GM19193 (cell line): ENCODE results near the gene DHCR7.

Experiments
- POLR2A ChIP-seq: IDR thresholded peaks from 4 replicates; pipeline ENCODE4 v1.6.1; 2011; ENCODE audit not compliant: insufficient read depth, insufficient read length; ENCODE audit errors: extremely low read depth

DHCR7 gene

DNA sequence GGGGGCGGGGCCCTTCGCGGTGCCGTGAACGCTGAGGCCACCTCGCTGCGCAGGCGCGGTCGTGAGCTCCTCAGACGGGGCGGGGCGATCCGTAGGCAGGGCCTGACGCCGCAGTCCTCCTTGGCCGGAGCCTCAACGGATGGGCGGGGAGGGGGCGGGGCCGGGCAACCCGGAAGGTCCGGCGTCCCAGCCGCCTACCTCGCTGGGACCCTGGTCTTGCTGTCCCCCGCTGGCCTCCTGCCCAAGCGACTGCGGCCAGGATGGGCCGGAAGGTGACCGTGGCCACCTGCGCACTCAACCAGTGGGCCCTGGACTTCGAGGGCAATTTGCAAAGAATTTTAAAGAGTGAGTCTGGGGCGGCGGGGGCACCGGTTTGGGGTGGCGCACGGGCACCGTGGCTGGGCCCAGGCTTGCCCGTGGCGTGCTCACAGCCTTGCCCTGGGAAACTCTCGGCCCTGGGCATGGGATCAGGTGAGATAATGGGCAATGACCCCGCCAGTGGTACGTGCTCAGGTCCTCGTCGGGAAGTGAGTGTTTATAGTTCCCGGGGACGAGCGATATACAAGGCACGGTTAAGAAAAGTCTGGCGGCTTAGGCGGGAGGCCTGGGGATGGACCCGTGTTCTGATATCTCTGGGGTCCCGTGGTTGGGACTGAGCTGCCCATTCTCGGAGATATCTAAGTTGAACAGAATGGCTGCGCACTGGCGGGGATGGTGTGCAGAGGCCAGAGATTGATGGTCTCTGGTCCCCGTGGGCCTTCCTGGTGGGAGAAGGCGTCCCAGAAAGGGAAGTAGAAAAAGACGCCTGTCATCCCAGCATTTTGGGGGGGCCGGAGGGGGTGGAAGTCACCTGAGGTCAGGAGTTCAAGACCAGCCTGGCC is 5.1 kb upstream of the DHCR7 start, which contains the start of gene NADSYN1:
NADSYN1 (plus strand) TSS at position 167 of the 881 bp plus-strand sequence; CDS start at position 261, 94 bp downstream.
- TF ChIP-seq POLR2A: peak; percentile 79

DNA sequence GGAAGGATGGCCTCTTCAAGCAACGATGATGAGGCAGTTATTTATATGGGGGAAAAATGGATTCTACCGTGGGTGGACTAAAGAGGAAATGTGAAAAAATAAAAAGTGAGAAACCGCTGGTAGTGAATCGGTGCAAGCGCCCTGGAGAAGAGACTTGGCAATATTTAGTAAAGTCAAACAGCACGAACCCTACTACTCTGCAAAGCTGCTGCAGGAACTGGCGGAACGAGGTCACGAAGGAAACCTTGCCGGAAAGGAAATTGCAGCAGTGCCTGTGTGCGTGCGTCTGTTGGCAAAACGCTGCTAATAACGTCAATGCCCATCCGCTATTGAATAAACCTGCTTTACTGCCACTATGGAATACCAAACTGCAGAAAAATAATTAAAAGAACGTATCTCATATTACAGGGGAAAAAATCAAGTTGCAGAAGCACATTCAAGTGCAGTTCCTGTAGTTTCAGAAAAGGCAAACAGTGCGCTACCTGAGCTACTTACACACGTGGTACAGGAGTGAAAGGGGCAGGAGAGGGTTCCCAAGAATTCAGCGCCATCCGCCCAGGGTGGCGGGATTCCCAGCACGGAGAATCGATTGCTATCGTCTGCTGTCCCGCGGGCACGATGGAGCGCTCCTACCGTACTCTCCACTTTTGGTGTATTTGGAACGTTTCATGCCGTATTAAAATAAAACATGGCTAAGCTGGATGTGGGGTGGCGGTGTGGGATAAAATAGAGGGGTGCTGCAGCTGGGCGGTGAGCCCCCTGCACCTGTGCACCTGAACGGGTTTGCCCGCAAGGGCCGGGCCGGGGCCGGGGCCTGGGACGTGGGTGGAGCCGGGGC is 4.2 kb upstream of the DHCR7 start:
- no peak for TF ChIP-seq POLR2A

DNA sequence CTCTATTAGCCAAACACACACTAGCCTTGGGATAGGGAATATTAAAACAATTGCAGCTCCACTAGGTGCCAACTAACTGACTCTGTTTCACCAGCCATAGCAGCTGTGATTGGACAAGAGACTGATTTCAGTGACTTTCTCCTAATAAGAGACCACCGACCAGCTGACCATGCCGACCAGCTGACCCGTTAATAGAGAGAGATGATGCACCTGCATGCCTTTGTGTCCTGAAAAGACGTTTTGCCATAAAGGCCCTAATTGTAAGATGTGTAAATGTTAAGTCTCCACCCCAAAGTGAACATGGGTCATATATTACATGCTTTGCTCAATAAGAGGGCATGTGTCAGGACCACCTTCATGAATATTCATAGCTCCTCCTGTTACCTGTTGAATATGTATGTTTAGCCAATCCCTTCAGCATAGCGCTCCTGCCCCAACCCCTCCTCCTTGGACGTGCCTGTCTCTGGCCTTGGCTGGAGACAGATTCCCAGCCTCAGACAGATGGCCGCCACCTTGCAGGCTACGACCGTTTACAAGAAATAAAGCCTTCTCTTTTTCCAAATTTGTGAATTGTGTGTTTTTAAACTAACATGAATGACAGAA is 3.5 kb upstream of the DHCR7 start:
- TF ChIP-seq POLR2A: no peak

DNA sequence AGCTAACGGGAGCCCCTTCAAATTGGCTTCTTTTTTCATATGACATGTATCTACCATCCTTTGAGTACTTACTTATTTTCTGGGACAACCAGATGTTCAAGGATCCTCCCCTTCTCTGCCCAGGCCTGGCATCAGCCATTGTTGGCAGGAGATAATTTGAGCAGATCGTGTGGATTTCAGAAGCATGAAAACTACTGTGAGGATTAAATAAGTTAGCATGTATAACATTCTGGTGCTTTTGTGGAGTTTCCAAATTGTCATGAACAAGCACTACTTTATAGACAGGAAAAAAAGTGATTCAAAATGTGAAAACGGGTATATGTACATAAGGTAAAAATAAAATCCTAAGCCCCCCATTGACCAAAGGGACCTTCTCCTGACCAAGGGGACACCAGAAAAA is 2.7 kb upstream of the DHCR7 start:
- no peak for TF ChIP-seq POLR2A

DNA sequence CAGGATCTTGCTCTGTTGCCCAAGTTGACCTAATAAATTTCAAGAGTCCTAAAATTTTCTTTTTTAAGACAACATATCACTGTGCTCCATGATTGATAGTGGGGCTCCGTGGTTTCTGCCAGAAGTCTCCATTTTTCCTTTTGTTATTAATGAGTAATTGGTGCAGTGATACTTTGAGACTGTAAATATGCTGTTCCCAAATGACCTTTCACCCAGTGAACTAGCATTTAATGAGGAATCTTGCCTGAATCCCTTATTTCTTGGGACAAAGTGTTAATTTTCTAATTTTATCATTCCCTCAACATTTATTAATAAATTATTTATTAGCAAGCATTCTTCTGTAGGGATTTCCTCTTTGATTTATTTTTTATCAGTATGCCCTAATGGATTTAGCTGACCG is 2.3 kb upstream of the DHCR7 start:
- no peak for TF ChIP-seq POLR2A

DNA sequence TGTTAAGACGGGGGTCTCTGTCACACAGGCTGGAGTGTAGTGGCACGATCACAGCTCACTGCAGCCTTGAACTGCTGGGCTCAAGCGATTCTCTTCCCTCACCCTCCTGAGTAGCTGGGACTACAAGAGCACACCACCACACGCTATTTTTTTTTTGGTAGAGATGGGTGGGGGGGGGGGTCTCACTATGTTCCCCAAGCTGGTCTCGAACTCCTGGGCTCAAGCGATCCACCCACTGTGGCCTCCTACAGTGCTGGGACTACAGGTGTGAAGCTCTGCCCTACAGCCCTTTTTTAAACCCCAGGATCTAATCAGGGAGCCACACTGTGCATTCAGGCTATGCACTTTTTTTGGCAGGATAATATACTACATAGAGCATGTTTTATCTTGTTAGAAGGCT is 1.4 kb upstream of the DHCR7 start:
- TF ChIP-seq POLR2A: no peak

DNA sequence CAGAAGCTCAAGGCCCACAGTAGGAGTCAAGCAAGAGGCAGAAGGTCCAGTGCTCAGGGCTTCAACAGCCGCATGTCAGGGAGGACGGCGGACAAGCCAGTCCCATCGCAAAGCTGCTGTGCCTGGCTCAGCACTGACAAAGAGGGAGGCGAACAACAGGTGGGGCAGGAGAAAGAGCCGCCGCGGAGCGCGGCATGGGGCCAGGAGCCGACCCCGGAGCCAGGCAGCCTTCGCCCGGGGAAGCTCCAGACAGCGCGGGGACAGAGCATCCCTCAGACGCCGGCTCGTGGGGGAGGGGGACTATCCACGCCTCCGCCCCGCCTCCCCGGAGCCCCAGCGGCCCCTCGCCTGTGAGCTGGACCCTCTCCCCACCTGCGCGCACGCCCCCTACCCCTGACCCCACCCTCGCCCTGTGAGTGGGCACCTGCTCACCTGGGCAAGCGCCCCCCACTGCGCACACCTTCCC is 369 bp downstream of the DHCR7 start:
- TF ChIP-seq POLR2A: no peak

DNA sequence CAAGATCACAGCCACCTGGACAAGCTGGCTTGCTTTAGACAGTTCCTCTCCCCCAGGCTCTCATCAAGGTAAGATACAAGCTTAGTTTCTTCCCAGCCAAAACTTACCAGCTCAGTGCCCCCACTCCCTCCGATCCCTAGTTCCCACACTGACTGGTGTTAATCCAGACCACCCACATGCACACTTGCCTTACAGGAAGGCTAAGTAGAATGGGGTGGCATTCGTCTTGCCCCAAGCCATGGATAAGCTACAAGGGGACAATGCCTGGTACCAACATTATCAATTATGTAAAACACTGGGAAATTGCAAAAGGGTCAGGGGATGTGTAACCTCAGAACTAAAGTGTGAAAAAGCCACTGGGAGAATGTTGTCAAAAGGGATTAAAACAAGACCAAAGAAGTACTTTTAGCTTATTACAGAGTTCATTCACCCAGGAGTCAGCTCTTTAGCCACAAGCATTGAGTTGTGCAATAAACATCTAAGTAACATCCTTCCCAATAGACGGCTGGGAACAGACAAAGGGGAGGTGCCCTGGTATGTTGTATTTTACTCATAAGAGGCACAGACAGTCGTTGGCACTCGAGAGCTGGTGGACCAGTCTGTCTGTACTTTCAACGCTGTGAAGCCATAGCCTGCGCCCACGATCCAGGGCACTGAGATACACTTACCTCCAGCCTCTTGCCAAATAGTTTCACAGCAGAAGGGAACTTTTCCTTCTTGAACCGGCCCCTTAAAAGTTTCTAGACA is 1.1 kb downstream of the DHCR7 start:
- TF ChIP-seq POLR2A: no peak

DNA sequence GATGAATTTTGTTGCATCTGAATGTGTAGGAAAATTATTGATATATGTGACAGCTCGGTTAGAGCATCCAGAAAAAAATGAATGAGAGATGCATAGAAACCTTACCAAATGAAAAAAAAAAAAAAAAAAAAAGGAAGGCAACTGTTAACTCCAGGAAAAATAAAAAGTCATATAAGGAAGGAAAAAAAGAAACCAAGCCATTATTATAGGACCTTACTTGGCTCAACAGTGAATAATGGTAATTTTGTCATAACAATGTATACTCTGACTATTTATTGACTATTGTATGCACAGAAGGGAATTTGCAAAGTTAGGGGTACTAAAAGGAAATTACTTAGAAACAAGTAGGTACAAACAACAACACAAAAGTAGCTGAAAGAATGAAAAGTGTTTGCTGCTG is 2.0 kb downstream of the DHCR7 start:
- TF ChIP-seq POLR2A: no peak

DNA sequence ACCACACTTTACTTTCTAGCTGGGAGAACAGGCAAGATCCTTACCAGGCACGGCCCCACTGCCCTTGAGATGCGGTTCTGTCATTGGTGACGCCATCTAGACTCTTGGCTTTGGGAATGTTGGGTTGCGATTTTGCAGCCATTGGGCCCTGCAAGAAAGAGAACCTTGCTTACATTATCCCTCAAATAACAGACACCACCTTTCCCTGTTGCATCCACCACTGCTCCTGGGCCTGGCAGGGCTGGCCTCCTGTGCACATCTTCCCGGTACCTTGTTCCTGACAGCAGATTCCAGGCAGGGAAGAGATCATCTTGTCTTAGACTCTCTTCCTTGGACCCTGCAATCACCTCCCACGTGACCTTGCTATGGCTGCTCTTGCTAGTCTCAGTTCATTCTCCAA is 3.4 kb downstream of the DHCR7 start:
- TF ChIP-seq POLR2A: no peak

DNA sequence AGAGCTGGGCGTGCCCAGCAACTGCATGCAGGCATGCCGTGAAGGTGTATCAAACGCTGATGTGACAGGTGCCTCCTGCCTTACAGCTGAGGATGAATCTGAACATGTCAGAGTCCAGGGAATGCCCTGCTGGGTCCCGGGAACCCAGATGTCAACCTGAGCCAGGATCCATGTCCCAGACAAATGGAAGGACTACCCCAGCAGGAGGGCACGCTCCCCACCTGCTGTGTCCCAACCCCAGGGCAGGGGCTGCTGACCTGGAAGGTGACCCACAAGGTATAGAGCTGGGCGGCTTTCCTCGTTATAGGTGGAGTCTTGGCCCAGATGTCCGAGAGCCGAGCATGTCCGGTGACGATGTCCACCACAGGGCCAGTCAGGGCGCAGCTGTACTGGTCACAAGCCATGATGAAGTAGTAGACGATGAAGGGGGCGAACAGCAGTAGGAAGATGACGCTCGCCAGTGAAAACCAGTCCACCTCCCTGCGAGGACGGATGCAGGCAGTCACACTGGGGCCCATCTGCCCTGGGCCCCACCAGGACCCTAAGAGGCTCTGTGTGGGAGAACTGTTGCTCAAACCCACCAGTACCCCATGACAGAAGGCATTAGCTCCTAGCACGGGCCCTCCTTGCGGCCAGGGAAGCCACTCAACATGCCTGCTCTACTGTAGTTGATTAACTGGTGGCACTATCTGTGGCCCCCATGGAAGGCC is 4.3 kb downstream of the DHCR7 start:
- no peak for TF ChIP-seq POLR2A

DNA sequence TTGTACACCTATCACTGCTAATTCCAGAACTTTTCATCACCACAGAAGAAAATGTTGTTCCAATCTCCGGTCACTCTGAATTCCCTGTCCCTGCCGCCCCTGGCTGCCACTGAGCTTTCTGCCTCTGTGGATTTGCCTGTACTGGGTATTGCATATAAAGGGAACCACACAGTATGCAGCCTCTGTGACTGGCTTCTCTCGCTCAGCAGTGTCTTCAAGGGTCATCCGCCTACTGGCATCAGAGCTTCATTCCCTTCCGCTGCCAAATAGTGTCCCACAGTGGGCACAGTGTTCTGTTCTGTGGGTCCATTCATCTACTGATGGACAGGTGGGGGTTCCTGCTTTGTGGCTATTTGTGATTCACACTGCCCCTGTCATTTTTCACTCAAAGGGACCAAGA is 5.3 kb downstream of the DHCR7 start:
- no peak for TF ChIP-seq POLR2A

DNA sequence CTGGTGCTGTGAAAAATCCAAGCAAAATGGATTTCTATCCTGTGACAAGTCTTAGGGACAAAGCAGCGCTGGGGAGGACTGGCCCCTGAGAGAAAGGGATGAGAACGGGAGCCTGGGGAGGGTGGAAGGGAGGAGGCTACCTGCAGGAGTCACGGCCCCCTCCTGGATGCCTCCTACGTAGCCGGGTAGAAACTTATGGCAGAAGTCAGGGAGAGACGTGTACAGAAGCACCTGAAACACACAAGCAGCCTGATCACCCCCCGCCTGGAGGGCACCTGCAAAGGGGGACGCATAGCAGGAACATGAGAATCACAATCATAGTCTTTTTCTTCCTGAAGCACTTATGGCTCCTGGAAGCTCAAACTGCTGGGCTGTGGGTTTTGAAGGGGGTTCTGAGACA is 6.1 kb downstream of the DHCR7 start:
- TF ChIP-seq POLR2A: no peak

DNA sequence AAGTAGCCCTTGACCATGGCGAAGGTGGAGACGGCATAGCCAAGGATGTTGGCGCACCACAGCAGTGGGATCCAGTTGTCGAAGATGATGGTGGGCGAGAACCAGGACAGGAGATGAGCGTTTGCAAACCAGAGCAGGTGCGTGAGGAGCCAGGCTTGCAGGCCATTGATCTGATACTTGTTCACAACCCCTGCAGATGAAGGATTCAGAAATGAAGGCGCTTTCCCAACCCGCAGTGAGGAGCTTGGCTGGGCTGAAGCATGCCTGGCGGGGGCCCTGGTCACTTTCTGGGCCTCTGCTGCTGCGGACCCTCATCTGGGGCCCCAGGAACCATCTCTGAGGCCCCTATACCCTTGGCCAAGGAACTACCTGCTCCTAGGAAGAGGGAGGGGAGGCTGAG is 6.9 kb downstream of the DHCR7 start:
- TF ChIP-seq POLR2A: no peak

DNA sequence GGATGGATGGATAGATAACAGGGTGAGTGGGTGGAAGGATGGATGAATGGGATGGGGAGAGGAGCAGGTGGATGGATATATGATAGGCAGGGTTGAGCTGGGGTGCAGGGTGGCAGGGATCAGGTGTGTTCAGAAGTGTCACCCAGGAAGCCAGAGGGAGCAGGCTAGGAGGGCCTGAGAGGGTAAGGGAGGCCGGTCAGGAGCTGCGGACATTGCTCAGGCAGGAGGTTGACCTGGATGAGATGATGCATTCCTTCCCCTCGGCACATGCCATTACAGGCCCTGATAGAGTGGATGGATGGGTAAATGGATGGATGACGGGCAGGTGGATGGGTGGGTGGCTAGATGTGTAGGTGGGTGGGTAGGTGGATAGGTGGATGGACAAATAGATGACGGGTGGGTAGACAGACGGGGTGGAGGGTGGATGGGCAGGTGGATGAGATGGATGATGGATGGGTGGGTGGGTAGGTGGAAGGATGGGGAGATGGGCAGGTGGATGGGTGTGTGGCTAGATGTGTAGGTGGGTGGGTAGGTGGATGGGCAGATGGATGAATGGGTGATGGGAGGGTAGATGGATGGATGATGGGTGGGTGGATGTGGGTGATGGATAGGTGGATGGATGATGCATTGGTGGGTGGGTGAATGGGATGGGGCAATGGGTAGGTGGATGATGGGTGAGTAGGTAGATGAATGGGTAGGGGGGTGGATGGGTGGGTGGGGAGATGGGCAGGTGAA is 8.0 kb downstream of the DHCR7 start:
- TF ChIP-seq POLR2A: no peak
